Stomach smooth muscle (tissue), 2 donors: Measurements from ENCODE around the gene SLC5A5.

Source experiments
- H3K27ac ChIP-seq: one replicate; pipeline ENCODE4 v1.7.0; 2013; ENCODE audit warnings: mild to moderate bottlenecking, low read length, inconsistent platforms
- H3K27me3 ChIP-seq, 2 donors: one replicate each; pipeline ENCODE4 v1.7.0; 2013; ENCODE audit warnings: low read length in 2 of 2; ENCODE audit not compliant: insufficient read depth in 2 of 2, control insufficient read depth in 1 of 2
- H3K36me3 ChIP-seq, 2 donors: one replicate each; pipeline ENCODE4 v1.7.0; 2013; ENCODE audit warnings: low read length in 2 of 2; ENCODE audit not compliant: control insufficient read depth in 2 of 2, insufficient read depth in 2 of 2
- H3K4me1 ChIP-seq: one replicate; pipeline ENCODE4 v1.7.0; 2013; ENCODE audit warnings: low read length; ENCODE audit not compliant: control insufficient read depth, insufficient read depth
- H3K4me3 ChIP-seq, 2 donors: one replicate each; pipeline ENCODE4 v1.7.0; 2013; ENCODE audit warnings: low read length in 2 of 2
- H3K9ac ChIP-seq, 2 donors: one replicate each; pipeline ENCODE4 v1.7.0; 2013; ENCODE audit warnings: low read length in 2 of 2, mild to moderate bottlenecking in 1 of 2
- H3K9me3 ChIP-seq, 2 donors: one replicate each; pipeline ENCODE4 v1.7.0; 2013; ENCODE audit warnings: low read length in 2 of 2; ENCODE audit not compliant: control insufficient read depth in 2 of 2
- donor health status: healthy.
- donor health status: Pancreatic carcinoma.

Gene SLC5A5

GRCh38 chr19:17943274-17944221 is 71.8 kb downstream of the SLC5A5 start:
- Histone ChIP-seq H3K27ac (no peak overlapping the region), H3K36me3 (peaks cover 4 to 6% of the 10 kb centered on the region in 2 donors), H3K4me1 (peaks cover 17% of the 10 kb centered on the region), H3K9ac (no peak overlapping the region), H3K27me3 (no peaks in the 10 kb centered on the region), H3K4me3 (no peak overlapping the region), H3K9me3 (no peaks in the 10 kb centered on the region)

DNA sequence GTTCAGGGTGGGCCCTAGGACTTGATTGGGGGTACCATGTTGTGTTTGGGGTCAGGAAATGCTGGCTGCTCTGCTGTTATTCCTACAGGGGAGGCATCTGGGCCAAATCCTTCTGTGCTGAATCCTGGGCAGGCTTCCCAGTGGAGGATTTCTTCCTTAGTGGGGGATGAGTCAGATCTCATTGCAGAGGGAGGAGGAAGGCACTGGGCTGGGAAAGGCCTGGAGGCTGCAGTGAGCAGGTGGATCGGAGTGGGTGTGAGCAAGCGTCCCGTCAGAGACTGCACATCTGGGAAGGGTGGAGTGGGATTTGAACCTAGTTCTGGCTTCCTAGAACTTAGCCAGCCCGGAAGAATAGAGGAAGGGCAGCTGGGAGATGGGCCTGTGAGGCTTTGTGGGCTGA is 72.6 kb downstream of the SLC5A5 start:
- H3K27ac ChIP-seq = no peak overlapping the region
- H3K9me3 ChIP-seq = no peaks in the 10 kb centered on the region
- H3K9ac ChIP-seq = no peak overlapping the region
- peaks cover 15% of the 10 kb centered on the region for H3K4me1 ChIP-seq
- H3K36me3 ChIP-seq = peaks cover 4% of the 10 kb centered on the region in 2 donors
- H3K27me3 ChIP-seq = peaks cover 3 to 6% of the 10 kb centered on the region in 2 donors
- no peak overlapping the region for H3K4me3 ChIP-seq
